NCI-H774 (cell line): Measurements from ENCODE around the gene TMSB10.

Experiments used
- DNase-seq: peaks from one replicate; lab custom pipeline; 2025; lab: John Stamatoyannopoulos, UW

Gene TMSB10

DNA sequence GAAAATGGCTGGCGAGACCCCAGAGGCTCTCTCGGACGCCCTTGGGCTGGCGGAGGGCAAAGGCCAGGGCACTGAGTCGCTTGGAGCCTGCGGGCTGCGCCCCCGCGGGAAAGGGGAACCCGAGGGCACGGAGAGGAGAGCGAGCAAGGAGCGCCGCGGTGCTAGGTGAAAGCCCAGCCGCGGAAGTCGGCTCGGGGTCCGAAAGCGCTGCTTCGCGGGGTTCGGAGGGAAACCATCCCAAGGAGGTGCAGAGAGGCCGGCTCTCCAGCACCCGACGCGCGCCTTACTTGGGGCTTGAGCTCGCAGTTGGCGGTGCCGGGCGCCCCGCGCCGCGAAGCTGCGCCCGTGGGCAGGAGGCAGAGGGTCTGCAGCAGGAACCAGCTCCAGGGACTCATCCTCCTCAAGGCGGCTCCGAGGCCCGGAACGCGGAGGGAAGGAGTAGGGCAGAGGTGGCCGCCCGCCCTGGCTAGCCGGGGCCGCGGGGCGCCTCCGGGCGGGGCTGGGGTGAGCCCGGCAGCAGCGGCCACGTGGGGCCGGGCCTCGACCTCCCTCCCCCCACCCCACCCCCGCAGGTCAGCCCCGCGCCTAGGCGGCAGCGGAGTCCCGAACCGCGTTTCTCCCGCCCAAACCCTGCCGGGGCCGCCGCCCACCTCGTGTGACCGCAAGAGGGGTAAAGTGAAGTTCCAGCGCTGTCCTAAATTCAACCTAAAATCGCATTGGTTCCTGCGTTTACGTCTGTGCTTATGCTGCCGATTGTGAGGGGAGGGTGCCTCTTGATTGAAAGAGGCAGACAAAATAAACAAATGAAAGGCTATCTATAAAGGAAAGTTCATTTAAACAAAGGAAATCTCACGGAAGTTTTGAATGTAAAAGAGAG is 24.6 kb upstream of the TMSB10 start, which contains the start of gene TRABD2A:
TRABD2A (minus strand) TSS at position 440 of the 877 bp plus-strand sequence; CDS start at position 395, 45 bp downstream.
- no peak for DNase-seq

DNA sequence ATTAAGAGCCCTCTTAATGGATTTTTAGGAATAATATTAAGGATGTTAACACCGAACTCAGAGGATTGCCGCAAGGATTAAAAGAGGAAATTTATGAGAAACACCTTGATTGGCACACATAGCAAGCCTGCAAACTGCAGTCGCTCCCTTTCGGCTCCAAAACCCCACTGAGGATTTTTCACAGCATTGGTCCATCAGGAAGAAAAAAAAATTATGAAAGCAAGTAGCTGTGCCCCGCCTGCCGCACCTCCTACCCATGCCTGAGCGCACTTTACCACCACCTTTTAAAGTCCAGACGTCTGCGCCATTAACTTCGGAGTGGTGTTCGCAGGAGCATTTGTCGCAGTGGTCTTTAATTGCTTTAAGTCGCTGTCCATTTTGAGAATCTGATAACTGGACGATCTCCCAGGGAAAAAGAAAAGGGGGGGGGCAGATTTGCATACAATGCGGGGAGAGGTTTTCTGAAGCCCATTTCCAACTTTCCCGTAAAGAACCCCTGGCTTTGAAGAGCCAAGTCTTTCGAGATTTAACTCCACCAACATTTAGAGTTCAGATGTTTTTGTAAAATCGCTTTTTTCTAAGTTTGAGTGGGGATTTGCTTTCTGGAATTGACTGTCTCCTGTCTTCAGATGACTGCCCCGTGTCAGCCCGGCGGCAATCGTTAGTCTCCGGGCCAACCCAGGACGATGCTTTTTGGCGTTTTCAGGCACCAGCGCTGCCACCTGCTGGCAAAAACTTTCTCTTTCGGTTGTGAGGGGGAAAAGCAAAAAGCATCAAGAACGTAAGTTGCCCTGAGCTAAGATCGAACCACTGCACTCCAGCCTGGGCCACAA is 23.7 kb upstream of the TMSB10 start:
- DNase-seq: peak; percentile 46

DNA sequence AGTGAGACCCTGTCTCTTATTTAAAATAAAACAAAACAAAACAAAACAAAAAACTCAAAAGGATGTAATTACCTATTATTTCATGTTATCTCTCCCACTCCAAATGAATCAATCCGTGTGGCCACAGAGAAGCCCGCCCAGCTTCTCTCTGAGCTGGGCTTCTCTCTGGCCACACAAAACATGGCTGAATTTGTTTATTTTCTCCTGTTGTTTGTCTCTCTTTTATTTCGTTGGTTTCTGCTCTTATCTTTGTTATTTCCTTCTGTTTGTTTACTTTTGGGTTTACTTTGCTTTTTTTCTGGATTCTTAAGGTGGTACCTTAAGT is 23.1 kb upstream of the TMSB10 start:
- DNase-seq: no peak

DNA sequence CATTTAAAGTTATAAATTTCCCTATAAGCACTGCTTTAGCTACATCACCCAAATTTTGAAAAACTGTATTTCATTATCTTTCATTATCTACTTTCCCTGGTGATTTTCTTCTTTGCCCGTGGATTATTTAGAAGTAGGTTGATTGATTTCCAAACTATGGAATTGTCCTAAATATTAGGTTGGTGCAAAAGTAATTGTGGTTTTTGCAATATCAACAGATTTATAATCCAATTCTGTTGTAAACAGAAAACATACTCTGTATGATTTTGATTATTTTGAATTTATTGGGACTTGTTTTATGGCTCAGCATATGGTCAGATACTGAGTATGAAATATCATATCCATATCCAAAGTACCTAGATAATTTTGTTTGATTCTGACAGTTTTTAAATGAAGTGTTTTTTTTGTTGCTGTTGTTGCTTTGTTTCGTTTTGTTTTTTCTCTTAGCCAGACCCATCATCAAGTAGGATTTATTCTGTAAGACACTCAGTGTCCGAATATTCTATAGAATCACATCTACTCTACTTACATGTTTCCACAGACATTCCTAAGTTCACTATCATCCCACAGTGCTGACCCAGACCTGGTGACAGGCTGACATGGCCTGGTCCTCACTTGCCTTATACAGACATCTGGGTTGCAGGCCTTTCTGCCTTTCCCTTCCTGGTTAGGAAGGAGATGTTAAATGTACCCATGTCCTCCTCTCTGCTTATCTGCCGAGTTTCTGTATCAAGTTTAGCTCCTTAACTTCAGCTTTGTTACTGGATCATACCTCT is 22.5 kb upstream of the TMSB10 start:
- DNase-seq: no peak

DNA sequence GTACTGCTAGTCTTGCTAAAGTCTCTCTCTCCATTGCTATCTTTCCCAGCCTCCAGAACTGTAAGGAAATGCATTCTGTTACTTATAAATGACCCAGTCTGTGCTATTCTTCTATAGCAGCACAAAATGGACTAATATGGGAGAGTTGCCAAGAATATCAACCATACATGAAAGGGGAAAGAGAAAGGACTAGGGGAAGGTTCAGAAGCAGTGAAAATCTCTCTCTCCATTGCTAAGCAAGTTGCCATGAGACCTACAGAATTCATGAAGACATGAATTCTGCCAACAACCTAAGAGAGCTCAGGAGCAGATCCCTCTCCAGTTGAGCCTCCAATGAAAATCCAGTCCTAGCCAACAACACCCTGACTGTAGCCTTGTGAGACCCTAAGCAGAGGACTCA is 21.0 kb upstream of the TMSB10 start:
- DNase-seq: no peak

DNA sequence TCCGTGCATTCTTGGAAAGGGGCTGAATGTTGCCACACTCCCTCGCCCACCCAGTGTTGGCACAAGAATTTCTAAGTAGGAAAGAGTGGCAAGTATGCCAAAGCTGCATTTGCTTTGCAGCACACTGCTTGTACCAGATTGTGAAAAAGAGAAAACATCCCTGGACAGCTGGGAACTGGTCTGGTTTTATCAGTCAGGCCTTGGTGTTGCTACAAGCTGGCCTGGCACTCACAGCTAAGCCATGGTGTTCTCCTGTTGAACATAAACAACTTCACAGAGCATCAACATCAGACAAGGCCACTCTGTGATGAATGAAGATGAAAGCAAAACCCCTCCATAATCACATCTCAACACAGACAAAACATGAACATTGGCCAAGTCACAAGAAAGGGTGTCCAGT is 20.3 kb upstream of the TMSB10 start:
- no peak for DNase-seq

DNA sequence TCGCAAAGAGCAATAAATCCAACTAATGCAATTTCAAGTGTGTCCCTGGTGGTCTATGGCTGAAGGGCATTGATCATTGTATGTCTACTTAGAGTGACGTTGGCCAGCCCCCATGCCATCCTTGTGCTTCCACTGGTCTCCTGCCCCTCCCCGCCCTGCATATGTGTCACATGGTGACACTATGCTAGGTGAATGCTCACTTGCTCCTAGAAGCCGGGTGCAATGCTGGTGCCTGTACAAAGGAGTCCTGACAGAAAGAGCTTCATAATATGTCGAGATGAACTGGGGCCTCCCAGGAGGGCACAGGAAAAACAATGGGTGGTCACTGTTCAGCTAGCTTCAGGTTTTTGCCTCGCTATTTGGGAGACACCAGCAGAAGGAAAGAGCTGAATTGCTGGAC is 18.7 kb upstream of the TMSB10 start:
- no peak for DNase-seq

DNA sequence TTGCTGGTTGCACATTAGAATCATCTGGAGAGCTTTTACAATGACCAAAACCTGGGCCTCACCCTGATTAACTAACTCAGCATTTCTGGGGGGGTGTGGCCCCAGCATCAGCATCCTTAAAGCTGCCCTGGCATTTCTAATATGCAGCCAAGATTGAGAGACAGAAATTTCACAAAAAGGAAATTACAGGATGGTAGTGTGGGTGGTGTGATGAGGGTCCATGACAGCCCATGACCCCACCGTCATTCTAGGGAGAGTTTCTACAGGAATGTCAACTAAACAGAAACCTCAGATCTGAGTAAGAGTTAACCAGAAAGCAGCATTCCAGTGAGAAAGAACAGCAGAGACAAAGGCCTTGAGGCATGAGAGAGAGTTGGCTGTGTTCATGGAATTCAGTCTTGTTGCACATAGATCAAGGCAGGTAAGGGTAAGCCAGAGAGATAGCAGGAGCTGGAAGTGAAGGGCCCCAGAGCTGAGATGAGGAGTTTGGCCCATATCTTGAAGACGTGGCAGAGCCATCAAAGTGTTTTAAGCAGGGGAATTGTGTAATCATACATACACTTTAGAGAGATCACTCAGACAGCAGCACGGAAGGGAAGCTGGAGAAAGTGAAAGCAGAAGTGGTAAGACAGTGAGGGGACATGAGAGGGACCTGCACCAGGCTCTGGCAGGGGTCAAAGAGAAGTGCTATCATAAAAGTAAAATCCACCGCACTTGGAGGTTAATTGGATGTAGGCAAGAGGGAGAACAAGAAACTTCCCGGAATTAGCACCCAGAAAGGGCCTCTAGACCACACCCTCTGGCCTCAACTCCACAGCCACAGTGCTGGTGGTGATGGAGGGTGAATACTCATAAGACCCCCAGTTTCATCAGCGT is 16.8 kb upstream of the TMSB10 start:
- no peak for DNase-seq

DNA sequence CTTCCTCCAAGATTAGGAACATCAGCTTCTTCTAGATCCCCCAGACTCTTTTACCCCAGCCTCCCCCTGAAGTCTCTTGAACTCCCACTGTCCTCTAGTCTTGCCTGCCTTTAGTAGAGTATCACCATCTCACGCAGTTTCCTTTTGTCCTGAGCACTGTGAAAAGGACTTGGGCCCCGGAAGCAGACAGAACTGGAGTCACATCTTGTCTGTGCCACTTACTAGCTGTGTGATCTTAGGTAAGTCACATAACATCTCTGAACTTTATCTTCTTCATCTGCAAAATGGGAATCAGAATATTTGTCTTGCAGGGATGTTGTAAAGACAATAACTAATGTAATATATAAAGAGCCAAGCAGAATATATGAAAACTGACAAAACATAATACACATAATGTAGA is 16.1 kb upstream of the TMSB10 start:
- DNase-seq: no peak

DNA sequence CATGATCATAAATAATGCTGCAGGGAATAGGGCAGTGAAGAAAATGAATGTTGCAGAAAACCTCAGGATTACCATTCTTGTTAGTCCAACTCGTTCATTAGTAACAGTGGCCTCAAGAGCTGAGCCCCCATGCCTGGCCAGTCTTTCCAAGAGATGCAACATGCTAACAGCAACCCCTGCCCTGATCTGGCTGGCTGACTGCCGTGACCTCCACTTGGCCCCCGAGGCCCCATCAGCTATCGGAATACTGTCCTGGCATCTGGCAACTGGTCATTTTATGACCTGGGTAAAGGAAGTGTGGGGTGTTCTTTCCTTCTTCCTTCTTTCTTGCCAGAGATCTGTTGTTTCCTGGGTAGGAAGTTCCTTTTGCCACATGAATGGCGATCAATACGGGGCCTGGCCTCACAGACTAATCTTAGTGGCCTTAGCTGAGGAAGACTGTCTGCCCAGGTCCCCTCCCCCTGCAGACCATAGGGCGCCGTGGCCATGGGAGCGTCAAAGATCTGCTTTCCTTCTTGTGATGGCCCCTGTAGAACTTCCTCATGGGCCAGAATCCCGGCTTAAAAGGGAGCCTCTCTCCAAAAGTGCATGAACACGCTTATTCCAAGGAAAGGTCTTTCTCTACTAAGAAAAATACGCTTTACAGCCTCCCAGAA is 14.0 kb upstream of the TMSB10 start:
- DNase-seq: no peak

DNA sequence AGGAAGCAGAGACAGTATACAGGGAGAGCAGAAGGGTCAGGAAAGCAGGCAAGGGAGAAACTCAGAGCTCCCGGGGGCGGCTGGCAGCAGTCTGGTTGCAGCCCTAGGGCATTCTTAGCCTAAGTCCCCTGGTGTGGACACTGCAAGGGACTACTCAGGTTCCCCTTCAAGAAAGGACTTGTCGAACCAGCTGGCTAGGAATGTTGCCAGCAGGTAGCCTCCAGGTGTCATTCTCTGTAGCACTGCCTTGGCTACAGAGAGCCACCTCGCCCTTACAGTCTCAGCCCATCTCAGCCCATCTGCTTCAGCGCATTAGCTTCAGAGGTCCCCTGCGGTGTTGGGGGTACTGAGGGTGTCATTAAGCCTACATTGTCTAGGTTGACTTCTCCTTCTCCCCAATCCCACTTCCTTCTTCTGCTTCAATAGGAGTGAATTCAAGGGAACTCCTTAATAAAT is 11.3 kb upstream of the TMSB10 start:
- no peak for DNase-seq

DNA sequence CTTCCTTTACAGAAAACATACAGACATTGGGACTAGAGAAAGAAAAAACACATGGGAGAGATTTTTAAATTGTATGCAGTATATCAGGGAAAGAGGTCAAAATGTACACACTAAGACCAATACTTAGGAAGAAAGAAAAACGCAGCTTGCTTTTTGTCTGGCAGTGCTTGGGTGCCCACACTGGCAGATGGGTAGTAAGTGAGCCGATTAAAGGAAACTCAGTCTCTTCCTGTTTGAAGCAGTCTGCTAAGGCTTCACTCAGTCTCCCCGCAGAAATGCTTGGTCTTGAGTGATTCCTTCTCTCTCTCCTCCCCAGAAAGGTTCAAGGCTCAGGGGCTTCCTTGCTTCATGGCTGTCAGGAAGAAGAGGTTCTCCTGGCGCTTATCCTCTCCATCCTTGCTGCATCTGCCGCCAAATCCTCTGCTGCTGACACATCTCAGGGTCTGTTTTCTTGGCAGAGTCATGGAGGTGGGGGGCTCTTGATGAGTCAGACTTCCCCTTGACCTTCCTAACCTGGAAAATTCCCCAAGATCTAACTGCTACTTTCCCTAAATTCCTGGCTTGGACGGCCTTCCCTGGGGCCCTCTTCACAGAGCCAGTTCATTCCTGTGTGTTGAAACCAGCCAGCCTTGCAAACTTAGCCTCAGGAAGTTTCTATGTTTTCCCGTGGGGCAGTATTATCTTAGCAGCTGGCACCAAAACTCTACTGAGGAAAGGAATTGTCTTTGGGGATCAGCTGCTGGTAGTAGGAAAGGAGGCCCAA is 10.5 kb upstream of the TMSB10 start:
- no peak for DNase-seq

DNA sequence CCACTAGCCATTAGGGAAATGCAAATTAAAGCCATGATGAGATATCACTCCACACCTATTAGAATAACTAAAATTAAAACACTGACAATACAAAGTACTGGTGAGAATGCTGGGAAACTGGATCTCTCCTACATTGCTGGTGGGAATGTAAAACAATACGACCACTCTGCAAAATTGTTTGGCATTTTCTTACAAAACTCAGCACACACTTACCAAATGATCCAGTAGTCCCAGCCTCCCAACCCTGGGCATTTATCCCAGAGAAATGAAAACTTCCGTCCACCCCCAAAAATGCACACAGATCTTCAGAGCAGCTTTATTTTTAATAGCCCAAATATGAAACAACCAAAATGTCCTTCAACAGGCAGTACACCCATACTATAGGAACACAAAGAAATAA is 8.9 kb upstream of the TMSB10 start:
- no peak for DNase-seq

DNA sequence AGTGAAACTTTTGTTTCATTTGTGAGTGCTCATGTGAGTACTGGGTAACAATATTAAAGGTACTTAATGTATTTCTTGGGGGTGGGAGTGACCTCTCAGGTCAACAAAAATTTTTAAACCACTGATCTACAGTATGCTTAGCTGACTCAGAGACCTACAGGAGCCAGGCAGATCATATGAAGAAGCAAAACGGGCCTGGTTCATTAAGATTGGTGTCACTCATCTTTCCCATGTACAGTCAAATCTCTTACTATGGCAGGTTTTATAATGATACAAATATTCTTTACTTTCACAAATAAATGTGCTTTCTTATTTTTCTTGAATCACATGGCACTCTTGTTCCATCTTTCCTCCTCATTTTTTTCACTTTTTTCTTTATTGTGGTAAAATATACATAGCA is 7.7 kb upstream of the TMSB10 start:
- DNase-seq: no peak

DNA sequence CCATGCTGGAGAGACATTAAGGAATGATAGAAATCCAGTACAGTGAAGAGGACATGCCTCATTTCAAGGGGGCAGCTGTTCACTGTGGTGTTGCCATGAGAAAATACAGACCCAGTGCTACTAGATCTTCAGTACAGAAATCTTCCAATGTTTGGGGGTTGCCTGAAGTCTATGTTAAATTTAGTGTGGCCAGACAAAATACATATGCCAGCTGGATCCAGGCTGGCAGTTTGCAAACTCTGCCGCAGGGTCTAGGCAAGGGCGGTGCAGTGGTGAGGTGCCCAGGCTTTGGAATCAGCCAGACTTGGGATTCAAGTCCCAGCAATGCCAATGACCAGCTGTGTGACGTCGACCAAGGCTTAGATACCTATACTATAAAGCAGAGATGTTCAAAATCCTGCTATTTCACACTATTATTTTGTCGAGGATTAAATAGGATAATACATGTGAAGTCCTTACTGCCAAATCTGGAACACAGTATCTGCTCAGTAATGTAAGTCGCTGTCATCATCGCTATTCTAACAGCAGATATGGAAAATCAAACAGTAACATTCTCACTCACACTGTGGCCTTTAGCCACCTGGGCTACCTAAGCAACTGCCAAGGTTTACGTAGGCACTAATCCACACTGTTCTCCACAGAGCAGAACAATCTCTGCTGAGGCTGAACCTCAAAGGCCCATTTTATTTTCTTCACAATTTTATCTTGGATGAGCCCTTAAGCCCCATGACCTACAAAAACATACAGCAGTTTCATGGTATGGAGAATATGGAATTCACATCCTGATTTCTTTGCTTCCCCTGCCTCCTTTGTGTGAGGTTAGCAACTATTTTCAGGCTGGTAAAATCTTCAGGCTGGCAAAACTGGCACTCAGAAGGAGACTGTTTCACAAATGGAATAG is 5.9 kb upstream of the TMSB10 start:
- DNase-seq: no peak

DNA sequence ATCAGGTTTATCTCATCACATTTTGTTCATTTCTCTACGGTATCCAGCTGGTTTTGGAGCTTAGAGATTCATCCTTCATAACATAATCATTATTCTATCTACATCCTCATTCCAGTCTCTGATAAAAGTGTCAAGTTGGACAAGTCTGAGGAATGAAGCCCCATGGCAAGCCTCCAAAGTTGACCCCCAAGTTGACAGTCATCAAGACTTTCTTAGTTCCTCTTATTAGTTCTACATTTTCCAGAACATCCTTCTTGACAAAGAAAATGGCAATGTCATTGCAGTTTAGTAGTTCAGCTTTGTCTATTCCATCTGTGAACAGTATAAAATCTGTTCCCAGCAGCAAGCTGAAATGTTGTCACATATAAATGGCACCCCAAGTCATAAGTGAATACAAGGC is 4.5 kb upstream of the TMSB10 start:
- DNase-seq: no peak

DNA sequence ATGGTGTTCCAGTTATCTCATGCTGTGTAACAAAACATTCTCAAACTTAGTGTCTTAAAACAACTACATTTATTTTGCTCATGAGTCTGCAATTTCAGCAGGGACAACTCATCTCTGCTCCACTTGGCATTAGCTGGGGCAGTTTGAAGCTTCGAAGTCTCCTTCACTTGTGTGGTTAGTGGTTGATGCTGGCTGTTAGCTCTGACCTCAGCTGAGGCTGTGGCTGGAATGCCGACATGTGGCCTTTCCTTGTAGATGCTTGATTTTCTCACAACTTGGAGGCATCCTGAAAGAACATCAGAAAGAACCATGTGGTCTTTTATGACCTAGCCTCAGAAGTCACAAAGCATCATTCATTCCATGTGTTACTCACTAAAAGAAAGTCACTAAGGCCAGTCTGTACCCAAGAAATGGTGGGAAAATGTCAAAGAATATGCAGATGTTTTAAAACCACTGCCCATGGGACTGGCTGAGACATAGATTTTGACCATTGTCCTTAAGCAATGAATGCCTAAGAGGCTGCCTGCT is 3.8 kb upstream of the TMSB10 start:
- DNase-seq: no peak

DNA sequence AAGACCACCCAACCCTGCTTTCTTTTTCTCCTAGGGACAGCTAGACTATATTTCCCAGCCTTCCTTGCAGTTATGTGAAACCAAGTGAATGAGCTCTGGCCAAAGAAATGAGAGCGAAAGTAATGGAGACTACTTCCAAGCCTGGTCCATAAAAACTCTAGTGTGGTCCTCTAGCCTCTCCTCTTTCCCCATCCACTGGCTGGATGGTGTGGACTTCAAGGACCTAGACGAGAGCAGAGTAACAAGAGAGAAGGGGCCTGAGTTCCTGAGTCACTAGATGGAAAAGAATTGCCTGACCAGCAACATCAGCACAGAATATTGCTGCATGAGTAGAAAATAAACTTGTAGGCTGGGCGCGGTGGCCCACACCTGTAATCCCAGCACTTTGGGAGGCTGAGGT is 2.9 kb upstream of the TMSB10 start:
- no peak for DNase-seq

DNA sequence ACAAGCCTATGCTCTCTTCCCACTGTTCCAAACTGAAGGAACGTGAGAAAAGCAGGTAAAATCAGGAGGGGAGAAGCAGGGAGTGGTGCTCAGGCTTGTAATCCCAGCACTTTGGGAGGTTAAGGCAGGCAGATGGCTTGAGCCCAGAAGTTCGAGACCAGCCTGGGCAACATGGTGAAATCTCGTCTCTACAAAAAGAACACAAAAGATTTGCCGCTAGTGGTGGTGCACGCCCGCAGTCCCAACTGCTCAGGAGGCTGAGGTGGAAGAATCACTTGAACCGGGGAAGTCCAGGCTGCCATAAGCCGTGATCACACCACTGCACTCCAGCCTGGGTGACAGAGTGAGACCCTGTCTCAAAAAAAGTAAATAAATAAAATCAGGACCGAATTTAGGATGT is 1.3 kb upstream of the TMSB10 start:
- DNase-seq: no peak
